HG03135 (cell line): Measurements from ENCODE around the gene MYOT.

Experiments
- ATAC-seq: cut with Tn5 transposase; IDR thresholded peaks from one replicate; pipeline ENCODE4 v1.9.1; 2021; ENCODE audit warnings: mild to moderate bottlenecking, moderate library complexity; ENCODE audit not compliant: unreplicated experiment

MYOT gene

DNA sequence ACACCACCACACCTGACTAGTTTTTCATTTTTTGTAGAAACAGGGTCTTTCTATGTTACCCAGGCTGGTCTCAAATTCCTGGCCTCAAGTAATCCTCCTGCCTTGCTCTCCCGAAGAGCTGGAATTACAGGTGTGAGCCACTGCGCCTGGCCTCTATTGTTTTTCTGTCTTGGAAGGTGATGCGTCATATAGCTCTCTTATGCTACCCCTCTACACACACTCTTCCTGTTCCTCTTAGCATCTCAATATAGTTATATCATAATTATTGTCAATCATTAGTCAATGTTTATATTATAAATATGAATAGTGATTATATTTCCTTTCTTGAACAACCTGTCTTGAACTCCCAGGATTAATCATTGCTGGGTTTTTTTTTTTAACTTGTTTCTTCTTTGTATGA lies 28.9 kb downstream of the MYOT start:
- ATAC-seq, result no peak

DNA sequence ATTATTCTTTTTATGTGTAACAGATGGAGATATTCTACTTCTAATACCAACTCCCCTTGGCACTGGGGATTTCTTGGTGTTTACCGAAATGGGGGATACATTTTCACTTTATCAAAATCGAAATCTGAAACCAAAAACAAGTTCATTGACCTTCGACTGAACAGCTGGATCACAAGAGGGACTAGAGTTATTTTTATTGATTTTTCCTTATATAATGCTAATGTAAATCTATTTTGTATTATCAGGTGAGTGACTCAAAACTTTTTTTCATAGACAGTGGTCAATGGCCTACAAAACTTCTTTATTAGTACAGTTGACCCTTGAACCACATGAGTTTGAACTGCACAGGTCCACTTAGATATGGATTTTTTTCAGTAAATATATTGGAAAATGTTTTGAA lies 31.8 kb downstream of the MYOT start:
- no peak for ATAC-seq

DNA sequence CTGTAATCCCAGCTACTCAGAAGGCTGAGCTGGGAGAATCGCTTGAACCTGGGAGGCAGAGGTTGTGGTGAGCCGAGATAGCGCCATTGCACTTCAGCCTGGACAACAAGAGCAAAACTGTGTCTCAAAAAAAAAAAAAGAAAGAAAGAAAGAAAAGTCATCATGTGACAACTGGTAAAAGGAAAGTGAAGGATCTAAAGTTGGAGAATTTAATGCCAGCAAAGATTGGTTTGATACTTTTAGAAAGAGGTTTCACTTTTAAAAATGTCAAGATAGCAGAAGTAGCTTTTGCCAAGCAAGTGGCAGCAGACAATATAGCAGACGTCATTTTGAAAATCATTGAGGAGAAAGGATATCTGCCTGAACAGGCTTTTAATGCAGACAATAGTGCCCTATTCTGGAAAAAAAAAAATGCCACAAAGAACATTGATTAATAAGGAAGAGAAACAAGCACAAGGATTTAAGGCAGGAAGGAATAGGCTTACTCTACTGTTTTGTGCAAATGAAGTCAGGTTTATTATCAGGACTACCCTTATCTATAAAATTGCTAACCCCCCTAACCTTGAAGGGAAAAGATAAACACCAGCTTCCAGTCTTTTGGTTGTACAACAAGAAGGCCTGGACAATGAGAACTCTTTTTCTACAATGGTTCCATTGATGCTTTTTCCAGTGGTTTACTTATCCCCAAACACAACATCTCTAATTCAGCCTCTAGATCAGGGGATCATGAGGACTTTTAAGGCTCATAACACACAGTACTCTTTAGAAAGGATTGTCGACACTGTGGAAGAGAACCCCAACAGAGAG lies 33.6 kb downstream of the MYOT start:
- ATAC-seq, result no peak

- ATAC-seq, result no peak
These were observed 34.9 kb downstream of the MYOT start for GRCh38 chr5:137902408-137903133.

DNA sequence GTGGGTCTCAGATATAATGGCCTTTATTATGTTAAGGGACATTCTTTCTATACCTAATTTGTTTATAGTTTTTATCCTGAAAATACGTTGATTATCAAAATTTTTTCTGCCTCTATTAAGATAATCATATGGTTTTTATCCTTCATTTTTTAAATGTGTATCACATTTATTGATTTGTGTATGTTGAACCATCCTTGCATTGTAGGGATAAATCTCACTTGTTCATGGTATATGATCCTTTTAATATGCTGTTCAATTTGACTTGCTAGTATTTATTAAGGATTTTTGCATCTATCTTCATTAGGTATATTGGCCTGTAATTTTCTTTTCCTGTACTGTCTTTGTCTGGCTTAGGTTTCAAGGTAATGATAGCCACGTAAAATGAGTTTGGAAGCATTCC lies 47.1 kb downstream of the MYOT start:
- ATAC-seq, result no peak

DNA sequence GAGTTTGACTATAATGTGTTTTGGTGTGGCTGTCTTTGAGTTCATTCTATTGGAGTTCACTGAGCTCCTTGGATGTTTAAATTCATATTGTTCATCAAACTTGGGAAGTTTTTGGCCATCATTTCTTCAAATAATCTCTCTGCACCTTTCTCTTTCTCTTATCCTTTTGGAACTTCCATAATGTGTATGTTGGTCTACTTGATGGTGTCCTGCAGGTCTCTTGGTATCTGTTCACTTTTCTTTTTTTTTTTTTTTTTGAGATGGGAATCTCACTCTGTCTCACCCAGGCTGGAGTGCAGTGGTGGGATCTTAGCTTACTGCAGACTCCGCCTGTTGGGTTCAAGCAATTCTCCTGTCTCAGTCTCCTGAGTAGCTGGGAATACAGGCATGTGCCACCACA lies 49.3 kb downstream of the MYOT start:
- no peak for ATAC-seq

GRCh38 chr5:137921931-137922330 lies 54.3 kb downstream of the MYOT start:
- ATAC-seq, result no peak

DNA sequence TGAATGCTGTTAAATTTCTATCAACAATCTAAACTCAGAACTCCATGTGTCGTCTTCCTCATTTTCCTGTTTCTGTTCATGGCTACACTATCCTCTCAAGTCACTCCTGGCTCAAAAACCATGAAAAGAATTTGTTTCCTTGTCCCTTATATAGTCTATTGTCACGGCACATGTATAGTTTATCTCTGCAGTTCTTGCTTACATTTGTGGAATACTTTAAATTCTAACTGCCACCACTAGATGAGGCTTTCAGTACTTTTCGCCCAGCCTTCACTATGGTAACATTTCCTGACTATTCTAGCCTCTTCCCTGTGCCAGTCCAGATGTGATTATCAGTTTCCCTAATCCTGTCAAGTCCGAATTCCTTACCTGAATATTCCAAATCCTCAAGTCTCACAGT lies 56.2 kb downstream of the MYOT start:
- ATAC-seq, result no peak

- ATAC-seq, result no peak
These were observed 65.1 kb downstream of the MYOT start for GRCh38 chr5:137932800-137933199.

GRCh38 chr5:137933491-137933911 lies 65.8 kb downstream of the MYOT start:
- ATAC-seq, result no peak

GRCh38 chr5:137935190-137935589 lies 67.5 kb downstream of the MYOT start:
- no peak for ATAC-seq

GRCh38 chr5:137935694-137936093 lies 68.0 kb downstream of the MYOT start:
- no peak for ATAC-seq
